Osteoblast (primary cell): Measurements from ENCODE around the gene CDC42SE2. TPM values are rescaled to one million over a fixed set of nuclear protein-coding genes. Genes with fewer than 3 reads are reported as not detected.
"Not testable (repeated sequence)": the region's sequence is repeated elsewhere in the genome, so short reads cannot be mapped to it uniquely, and the experiment has no call there.

ENCODE experiments used
- DNase-seq: peaks from one replicate; pipeline ENCODE4 v3.0.0; 2011; ENCODE audit warnings: low spot score, mixed read lengths; ENCODE audit not compliant: insufficient read length; ENCODE audit errors: missing footprints
- H2AFZ ChIP-seq: 2 replicates; pipeline ENCODE4 v1.6.0; 2011; ENCODE audit warnings: mild to moderate bottlenecking, low read length
- H3K27ac ChIP-seq: 2 replicates; pipeline ENCODE4 v1.5.1; 2011; ENCODE audit warnings: mild to moderate bottlenecking, low read depth, low read length, moderate library complexity
- H3K27me3 ChIP-seq: 2 replicates; pipeline ENCODE4 v1.6.0; 2012; ENCODE audit warnings: mild to moderate bottlenecking, control low read depth, inconsistent platforms, low read length, moderate library complexity; ENCODE audit not compliant: insufficient read depth
- H3K36me3 ChIP-seq: 2 replicates; pipeline ENCODE4 v1.5.1; 2011; ENCODE audit warnings: mild to moderate bottlenecking, low read length, control low read depth, moderate library complexity; ENCODE audit not compliant: insufficient read depth
- H3K4me1 ChIP-seq: 2 replicates; pipeline ENCODE4 v1.5.1; 2011; ENCODE audit warnings: mild to moderate bottlenecking, low read length, control low read depth, moderate library complexity; ENCODE audit not compliant: insufficient read depth
- H3K4me2 ChIP-seq: 2 replicates; pipeline ENCODE4 v1.6.0; 2011; ENCODE audit warnings: mild to moderate bottlenecking, low read length; ENCODE audit not compliant: insufficient read depth
- H3K4me3 ChIP-seq: fragments of 200-600 bp; sonication (generic); 3 replicates; pipeline ENCODE4 v1.5.1; 2012; ENCODE audit warnings: mild to moderate bottlenecking, low read length, inconsistent platforms; ENCODE audit not compliant: insufficient read depth
- H3K79me2 ChIP-seq: 2 replicates; pipeline ENCODE4 v1.6.0; 2012; ENCODE audit warnings: mild to moderate bottlenecking, low read length, control low read depth, inconsistent platforms; ENCODE audit not compliant: insufficient read depth
- H3K9me3 ChIP-seq: 2 replicates; pipeline ENCODE4 v1.5.1; 2011; ENCODE audit warnings: low read depth, low read length, control low read depth
- H4K20me1 ChIP-seq: 2 replicates; pipeline ENCODE4 v1.6.0; 2012; ENCODE audit warnings: mild to moderate bottlenecking, low read length, control low read depth; ENCODE audit not compliant: insufficient read depth
- total RNA-seq: library from RNA; depleted of rRNA; stranded (reverse); fragments of >200 nt; gene quantifications from 2 replicates; pipeline ENCODE4 v1.2.3, GENCODE V29; 2012
- TF ChIP-seq, protein P1 (sequence below): IDR thresholded peaks from 2 replicates; pipeline ENCODE4 v1.5.1; 2011; ENCODE audit warnings: mild to moderate bottlenecking, low read depth, low read length, moderate library complexity; ENCODE audit errors: extremely low read depth

CDC42SE2 gene
- total RNA-seq, 1 donor, result 22.8 TPM

DNA sequence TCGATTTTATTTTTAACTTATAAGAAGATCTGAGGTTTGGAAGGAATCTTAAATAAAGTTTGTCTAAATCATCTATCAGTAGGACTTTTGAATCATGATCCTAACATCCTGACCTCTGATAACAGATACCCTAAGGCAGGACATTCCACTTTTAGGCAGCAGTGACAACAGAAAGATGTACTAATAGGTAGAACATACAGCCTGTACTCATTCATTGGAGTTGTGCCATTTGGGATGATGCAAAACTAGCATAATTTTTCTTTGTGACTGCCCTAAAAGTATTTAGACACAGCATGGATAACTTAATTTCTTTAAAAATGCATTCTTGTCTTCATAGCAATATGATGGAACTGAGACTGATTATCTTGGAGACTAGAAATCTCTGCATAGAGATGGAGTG, 39.7 kb downstream of the CDC42SE2 start:
- no peaks in the 10 kb centered on the region for H3K27me3 ChIP-seq
- H2AFZ ChIP-seq, result no peak overlapping the region
- H3K4me2 ChIP-seq, result no peak overlapping the region
- peaks cover 48% of the 10 kb centered on the region for H3K79me2 ChIP-seq
- TF ChIP-seq, protein P1, sequence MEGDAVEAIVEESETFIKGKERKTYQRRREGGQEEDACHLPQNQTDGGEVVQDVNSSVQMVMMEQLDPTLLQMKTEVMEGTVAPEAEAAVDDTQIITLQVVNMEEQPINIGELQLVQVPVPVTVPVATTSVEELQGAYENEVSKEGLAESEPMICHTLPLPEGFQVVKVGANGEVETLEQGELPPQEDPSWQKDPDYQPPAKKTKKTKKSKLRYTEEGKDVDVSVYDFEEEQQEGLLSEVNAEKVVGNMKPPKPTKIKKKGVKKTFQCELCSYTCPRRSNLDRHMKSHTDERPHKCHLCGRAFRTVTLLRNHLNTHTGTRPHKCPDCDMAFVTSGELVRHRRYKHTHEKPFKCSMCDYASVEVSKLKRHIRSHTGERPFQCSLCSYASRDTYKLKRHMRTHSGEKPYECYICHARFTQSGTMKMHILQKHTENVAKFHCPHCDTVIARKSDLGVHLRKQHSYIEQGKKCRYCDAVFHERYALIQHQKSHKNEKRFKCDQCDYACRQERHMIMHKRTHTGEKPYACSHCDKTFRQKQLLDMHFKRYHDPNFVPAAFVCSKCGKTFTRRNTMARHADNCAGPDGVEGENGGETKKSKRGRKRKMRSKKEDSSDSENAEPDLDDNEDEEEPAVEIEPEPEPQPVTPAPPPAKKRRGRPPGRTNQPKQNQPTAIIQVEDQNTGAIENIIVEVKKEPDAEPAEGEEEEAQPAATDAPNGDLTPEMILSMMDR, result no peak
- no peaks in the 10 kb centered on the region for H3K36me3 ChIP-seq
- no peaks in the 10 kb centered on the region for H3K9me3 ChIP-seq
- peaks cover 11% of the 10 kb centered on the region for H4K20me1 ChIP-seq
- H3K27ac ChIP-seq, result no peak overlapping the region
- no peak overlapping the region for H3K4me3 ChIP-seq
- H3K4me1 ChIP-seq, result peaks cover 6% of the 10 kb centered on the region
- DNase-seq, result no peak

DNA sequence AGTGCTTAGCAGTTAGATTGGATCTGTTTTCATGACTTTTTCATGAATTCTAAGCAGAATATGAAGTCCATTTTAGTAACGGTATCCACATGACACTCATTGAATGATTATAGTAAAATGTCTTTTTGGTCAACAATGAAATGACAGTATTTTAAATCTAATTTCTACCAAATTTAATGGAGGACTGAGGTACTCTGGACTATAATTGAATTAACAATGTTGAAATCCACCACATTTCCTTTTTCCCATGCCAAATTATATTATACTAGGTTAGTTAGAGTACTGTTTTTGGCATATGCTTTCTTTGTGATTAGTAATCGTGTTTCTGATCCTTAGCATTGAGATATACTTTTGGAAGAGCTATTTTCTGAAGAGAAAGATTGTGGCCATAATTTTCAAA, 40.6 kb downstream of the CDC42SE2 start:
- H3K9me3 ChIP-seq, result no peaks in the 10 kb centered on the region
- TF ChIP-seq, protein P1, result no peak
- peaks cover 6% of the 10 kb centered on the region for H3K4me1 ChIP-seq
- H3K27ac ChIP-seq, result no peak overlapping the region
- DNase-seq, result no peak
- H3K27me3 ChIP-seq, result no peaks in the 10 kb centered on the region
- no peak overlapping the region for H3K4me3 ChIP-seq
- no peak overlapping the region for H2AFZ ChIP-seq
- H4K20me1 ChIP-seq, result peaks cover 10% of the 10 kb centered on the region
- H3K36me3 ChIP-seq, result no peaks in the 10 kb centered on the region
- H3K79me2 ChIP-seq, result peaks cover 39% of the 10 kb centered on the region
- no peak overlapping the region for H3K4me2 ChIP-seq

DNA sequence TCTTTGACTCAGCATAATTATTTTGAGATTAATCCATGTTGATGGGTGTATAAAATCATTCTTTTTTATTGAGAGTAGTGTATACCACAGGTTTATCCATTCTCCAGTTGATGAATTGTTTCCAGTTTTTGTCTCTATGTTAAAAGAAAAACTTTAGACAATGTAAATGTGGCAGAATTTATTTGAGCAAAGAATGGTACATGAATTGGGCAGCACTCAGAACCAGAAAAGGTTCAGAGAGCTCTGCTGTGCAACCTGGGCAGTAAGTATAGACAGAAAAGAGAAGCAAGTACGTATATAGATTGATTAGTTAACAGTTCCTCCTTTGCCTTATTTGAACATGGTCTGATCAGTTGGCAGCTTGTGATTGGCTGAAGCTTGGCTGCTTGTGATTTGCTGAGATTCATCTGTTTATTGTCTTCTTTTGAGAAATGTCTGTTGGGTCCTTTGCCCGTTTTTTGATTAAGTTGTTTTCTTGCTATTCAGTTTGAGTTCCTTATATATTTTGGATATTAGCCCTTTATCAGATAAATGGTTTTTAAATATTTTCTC, 41.4 kb downstream of the CDC42SE2 start:
- TF ChIP-seq, protein P1, result no peak
- no peak for DNase-seq
- Histone ChIP-seq H3K36me3 (no peaks in the 10 kb centered on the region), H3K9me3 (no peaks in the 10 kb centered on the region), H3K79me2 (peaks cover 31% of the 10 kb centered on the region), H4K20me1 (peaks cover 10% of the 10 kb centered on the region), H3K27me3 (no peaks in the 10 kb centered on the region), H3K4me3 (no peak overlapping the region), H2AFZ (no peak overlapping the region), H3K27ac (no peak overlapping the region), H3K4me1 (peaks cover 6% of the 10 kb centered on the region), H3K4me2 (no peak overlapping the region)

DNA sequence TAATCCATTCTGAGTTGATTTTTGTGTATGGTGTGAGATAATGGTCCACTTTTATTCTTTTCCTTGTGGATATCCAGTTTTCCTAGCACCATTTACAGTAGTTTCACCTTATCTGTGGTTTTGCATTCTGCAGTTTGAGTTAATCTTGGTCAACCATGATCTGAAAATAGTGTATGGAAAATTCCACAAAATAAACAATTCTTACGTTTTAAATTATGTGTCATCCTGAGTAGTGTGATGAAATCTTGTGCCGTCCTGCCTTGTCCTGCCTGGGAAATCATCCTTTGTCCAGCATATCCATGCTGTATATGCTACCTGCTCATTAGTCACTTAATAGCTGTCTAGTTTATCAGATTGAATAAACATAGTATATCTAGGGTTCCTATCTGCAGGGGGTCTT, 42.1 kb downstream of the CDC42SE2 start:
- TF ChIP-seq, protein P1, result no peak
- Histone ChIP-seq H3K9me3 (no peaks in the 10 kb centered on the region), H3K36me3 (no peaks in the 10 kb centered on the region), H2AFZ (no peak overlapping the region), H3K4me2 (no peak overlapping the region), H3K27ac (no peak overlapping the region), H3K79me2 (peaks cover 28% of the 10 kb centered on the region), H3K4me1 (peaks cover 6% of the 10 kb centered on the region), H3K4me3 (no peak overlapping the region), H4K20me1 (peaks cover 10% of the 10 kb centered on the region), H3K27me3 (no peaks in the 10 kb centered on the region)
- no peak for DNase-seq

DNA sequence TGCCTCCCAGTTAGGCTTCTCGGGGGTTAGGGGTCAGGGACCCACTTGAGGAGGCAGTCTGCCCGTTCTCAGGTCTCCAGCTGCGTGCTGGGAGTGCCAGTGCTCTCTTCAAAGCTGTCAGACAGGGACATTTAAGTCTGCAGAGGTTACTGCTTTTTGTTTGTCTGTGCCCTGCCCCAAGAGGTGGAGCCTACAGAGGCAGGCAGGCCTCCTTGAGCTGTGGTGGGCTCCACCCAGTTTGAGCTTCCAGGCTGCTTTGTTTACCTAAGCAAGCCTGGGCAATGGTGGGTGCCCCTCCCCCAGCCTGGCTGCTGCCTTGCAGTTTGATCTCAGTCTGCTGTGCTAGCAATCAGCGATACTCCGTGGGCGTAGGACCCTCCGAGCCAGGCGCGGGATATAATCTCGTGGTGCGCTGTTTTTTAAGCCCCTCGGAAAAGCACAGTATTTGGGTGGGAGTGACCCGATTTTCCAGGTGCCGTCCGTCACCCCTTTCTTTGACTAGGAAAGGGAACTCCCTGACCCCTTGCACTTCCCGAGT, 48.5 kb downstream of the CDC42SE2 start:
- not testable (repeated sequence) for DNase-seq, H3K27me3 ChIP-seq, H3K4me3 ChIP-seq, H3K36me3 ChIP-seq, H3K4me1 ChIP-seq, H4K20me1 ChIP-seq, H3K9me3 ChIP-seq, H3K27ac ChIP-seq, H3K4me2 ChIP-seq, H2AFZ ChIP-seq
- H3K79me2 ChIP-seq, result peaks cover 39% of the 10 kb centered on the region
